NCI-H2227 treated with DMSO at 0.1 percent for 48 hours (cell line): ENCODE data around the gene EEFSEC.

Experiments used
- DNase-seq: peaks from one replicate; lab custom pipeline; 2025; lab: John Stamatoyannopoulos, UW

EEFSEC gene

DNA sequence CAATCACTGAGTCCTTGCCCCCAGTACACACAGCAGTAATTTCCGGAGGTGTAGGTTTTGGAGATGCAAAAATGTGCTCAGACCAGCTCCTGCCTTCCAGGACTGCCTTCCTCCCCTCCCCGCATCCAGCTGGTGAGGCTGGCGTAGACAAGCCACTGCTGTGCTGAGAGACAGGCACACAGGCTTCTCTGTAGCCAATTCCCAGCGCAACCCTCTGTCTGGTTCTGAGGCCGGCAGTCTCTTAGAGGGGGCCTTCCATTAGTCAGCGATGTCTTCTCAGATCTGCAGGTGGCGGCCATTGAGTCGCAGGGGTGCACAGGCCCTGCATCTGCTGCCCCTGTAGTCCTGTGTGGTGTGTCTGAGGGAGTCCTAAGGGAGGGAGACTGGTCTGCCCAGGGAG lies 199.0 kb downstream of the EEFSEC start:
- no peak for DNase-seq

DNA sequence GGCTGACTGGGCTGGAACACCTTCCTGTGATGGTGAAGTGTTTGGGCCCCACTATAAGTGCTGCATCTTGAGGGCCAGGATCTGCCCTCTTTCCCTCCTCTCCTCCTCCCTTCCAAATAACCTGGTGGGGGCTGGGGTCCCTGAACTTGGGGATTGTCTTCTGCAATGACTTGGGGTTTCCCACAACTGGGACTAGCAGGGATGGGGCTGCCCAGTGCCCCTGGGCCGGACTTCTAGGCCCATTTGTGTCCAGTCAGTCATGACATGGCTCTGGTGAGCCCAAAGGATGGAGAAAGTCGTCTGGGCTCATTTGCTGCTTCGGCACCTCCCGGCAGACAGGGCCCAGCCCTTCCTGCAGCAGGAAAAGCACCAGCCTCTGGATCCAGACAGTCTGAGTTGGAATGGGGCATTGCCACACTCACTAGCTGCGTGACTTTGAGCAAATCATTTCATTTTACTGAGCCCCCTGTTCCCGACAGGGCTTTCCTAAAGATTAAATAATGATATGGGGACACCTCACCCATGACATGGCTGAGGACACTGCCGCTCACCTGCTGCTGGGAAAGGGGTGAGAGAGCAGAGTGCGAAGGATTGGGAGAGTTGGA lies 200.2 kb downstream of the EEFSEC start:
- DNase-seq: no peak

- no peak for DNase-seq
Measured at GRCh38 chr3:128353991-128354687, 200.9 kb downstream of the EEFSEC start.

- no peak for DNase-seq
Measured at GRCh38 chr3:128354788-128355542, 201.7 kb downstream of the EEFSEC start.

DNA sequence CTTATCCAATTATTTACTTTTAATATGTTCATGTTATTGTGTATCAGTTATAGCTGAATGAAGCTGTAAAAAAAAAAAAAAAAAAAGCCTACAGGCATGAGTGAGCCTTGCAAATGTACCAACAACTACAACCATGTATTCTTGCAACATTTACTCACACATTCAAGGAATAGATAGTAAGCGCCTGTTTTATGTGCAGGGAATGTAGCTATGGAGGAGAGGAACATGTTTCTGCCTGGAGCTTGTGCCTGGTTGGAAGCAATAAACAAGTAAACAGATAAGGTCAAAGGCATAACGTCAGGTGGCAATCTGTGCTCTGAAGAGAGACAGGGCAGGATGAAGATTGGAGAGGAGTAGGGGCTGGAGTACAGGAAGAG lies 202.2 kb downstream of the EEFSEC start:
- DNase-seq: no peak

- no peak for DNase-seq
Measured at GRCh38 chr3:128356822-128357221, 203.5 kb downstream of the EEFSEC start.

DNA sequence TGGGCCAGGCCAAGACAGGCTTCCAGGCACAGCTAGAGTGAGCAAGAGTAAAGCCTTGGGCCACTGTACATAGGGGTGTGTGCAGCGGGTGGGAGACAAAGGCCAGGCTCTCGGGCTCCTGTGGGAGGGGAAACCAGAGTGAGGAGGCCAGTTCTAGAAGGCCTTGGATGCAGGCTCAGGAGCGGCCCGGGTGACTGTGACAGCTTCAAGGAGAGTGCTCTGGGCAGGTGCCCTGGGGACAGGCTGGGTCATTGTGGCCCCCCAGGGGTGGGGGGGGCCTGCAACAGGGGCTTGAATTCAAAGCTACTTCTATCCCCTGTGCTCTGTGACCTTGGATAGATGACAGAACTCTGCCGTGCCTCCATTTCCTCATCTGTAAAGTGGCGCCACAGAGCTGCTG lies 204.3 kb downstream of the EEFSEC start:
- no peak for DNase-seq

DNA sequence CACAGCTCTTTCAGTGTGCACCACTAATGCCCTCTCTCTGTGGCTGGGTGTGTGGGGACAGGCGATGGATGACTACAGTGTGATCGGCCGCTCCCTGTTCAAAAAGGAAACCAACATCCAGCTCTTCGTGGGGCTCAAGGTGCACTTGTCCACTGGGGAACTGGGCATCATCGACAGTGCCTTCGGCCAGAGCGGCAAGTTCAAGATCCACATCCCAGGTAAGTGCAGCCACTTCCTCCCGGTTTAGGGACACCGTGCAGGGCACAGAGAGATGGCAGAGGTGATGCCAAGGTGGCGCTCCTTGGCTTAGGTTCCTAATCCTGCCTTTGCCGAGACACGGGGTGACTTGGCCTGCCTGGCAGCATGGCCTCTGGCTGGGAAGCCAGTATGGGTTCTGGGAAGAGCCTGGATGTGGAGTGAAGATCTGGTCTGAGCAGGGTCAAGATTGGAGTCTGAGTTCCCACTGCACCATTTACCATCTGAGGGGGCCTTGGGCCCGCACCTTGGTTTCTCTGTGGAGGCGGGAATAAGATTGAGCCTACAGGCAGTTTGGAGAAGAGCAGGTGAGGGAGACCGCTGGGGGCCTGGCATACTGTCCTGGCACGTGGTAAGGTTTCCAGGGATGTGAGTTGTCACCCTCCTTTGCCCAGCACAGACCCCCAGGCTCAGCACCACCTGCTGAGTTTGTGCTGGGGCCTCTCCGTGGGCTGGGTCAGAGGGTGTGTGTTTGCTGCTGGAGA lies 205.0 kb downstream of the EEFSEC start:
- no peak for DNase-seq

- DNase-seq: no peak
Measured at GRCh38 chr3:128359060-128359664, 205.9 kb downstream of the EEFSEC start.

GRCh38 chr3:128359846-128360642 lies 206.8 kb downstream of the EEFSEC start:
- DNase-seq: no peak

DNA sequence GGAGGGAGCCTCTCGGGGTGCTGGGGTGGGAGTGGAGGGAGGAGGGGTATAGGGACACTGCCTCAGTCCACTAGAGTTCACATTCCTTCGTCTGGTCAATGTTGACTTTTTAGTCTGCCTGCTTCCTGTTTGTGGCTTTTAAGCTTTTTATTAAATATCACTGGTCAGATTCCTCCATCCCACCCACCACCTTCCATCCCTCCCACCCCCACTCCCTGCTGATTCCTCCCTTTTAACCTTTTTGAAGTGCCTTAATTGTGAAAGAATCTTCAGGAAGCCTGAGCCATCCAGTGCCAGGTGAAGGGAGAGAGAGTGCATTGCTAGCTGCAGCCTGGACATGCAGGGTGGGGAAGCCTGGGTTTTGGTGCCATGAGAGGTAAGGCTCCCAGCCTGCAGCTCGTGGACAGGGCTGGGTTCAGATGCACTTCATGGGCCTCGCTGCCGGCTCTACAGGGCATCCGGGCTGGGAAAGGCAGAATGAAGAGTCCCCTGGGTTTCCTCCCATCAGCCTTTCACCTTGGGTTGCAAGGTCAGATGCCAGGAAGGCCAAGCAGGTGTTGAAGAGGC lies 207.5 kb downstream of the EEFSEC start:
- no peak for DNase-seq

DNA sequence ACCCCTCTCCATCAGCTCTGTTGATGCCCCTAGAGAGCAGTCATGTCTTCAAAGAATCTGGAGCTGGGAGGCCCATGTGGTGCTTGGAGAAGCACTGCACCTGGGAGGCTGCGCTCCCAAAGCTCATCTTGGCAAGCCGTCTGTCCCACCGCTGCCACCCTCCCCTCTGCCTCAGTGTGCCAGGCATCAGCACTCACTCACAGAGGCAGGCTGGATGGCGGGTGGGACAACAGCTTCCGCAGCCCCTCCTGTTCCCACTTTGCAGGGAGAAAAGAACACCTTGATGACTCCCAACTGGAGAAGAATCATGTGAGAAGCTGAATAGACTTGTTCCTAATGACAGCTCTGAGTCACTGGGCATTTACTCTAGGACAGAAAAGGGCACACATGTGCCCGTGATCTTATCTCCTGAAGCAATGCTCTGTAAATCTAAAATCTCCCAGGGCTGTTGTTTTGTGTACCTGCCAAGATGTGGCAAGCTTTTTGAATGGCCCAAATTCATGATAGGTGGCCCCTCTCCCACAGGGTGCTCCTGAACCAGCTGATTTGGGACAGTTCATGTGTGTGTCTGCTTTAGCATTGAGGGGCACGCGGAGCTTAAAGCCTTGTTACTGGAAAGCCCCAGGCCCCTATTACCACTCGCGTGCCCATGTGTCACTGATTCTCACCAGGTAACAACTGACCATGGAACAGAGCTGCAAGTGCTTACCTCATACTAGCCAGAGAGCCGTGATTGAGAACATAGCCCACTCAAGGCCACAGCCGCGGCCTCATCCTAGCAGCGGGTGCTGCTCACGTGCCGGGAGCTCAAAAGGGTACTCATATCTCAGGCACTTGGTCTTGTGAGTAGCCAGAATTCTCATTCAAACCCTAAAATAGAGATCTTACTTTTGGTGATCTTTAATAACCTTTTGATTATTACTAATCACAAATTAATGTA lies 209.0 kb downstream of the EEFSEC start:
- no peak for DNase-seq

DNA sequence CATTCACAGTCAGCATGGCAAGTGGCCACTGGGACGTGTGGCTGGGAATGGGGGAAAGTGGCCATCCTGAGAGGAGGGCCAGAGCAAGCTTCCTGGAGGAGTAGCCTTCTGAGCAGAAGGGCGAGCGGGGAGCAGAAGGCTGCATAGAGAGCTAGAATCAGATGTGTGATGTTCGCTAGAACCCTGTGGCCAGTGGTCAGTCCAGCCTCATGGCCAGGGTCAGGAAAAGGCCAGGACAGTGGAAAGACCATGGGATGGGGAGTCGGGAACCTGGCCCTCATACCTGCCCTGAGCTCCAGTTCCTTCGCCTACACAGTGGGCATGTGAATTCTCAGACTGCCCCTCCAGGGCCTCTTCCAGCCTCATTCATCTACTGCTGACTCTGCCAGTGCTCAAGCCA lies 211.0 kb downstream of the EEFSEC start:
- DNase-seq: no peak

GRCh38 chr3:128364808-128365360 lies 211.6 kb downstream of the EEFSEC start:
- no peak for DNase-seq

DNA sequence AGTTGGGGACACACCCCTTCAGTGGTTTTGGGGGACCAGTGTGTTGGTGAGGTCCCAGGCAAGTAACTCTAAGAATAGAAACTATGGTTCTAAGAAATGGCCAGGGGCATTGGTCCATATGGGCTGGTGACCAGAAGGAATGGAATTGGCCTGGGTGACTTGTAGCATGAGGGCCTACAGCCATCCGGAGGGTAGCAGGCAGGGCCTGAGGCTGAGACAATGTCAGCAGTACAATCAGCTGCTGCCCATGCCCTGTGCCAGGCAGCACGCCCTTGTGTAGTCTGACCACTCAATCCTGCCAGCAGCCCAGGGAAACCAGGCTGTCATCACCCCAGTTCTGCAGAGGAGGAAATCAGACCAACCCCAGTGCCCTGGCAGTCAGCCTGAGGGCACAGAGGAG lies 212.9 kb downstream of the EEFSEC start:
- no peak for DNase-seq

- DNase-seq: no peak
Measured at GRCh38 chr3:128366652-128367051, 213.4 kb downstream of the EEFSEC start.

DNA sequence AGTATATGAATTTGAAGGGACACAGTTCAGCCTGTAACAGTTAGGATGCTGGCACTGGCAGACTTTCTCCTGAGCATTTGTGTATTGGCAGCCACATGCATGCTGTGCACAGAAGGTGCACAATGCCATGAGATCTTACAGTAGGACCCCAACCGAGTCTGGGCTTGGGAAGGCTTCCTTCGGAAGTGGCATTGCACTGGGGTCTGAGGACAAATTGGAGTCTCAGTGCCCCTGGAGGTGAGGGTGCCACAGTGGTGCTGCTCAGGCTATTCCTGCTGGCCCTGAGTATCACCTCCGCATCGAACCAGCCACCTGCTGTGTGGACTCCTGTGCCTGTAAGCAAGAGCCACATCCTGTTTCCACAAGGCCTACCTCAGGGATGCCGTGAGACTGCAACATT lies 213.9 kb downstream of the EEFSEC start:
- DNase-seq: no peak

GRCh38 chr3:128367761-128368160 lies 214.5 kb downstream of the EEFSEC start:
- DNase-seq: no peak

DNA sequence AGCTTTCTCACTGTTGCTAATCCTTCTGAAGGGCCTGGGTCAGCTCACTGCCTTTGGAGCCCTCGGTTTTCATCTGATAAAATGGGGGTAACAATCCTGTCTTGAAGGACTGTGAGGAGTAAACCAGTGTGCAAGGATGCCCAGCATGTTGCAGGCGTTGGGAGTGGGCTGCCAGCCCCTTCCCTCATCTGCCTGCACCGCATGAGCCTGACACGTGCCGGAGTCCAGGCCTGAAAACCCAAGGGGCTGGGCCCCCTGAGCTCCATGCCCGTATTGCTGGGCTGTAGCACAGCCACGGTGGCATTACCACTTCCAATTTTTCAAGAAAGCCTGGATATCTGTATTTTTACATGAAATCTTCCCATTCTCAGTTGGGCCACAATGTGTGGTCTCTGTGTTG lies 215.3 kb downstream of the EEFSEC start:
- no peak for DNase-seq
